K562 (cell line): ENCODE results near the gene CDR2L. TPM values are rescaled to one million over a fixed set of nuclear protein-coding genes. Genes with fewer than 3 reads are reported as not detected.

Experiments used
- CBX8 ChIP-seq: fragments of 200-600 bp; sonication (generic); IDR thresholded peaks from 2 replicates; pipeline ENCODE4 v1.6.1; 2012; ENCODE audit warnings: borderline replicate concordance, mixed run types, low read depth, mild to moderate bottlenecking, moderate library complexity, mixed read lengths, low read length, control low read depth, inconsistent platforms; ENCODE audit not compliant: poor library complexity, severe bottlenecking; ENCODE audit errors: extremely low read depth
- ETV5 ChIP-seq: sonication (generic); formaldehyde crosslinking; IDR thresholded peaks from 2 replicates; pipeline ENCODE4 v1.4.0; 2020; ENCODE audit warnings: low read depth, mild to moderate bottlenecking, missing genetic modification reagents
- KDM5B ChIP-seq: fragments of 200-600 bp; sonication (generic); IDR thresholded peaks from 2 replicates; pipeline ENCODE4 v1.6.1; 2012; ENCODE audit warnings: low read depth, mild to moderate bottlenecking, moderate library complexity, low read length, control low read depth, inconsistent platforms; ENCODE audit not compliant: insufficient replicate concordance
- KLF16 ChIP-seq: IDR thresholded peaks from 2 replicates; pipeline ENCODE4 v1.6.1; 2016; ENCODE audit warnings: antibody characterized with exemption
- MECOM ChIP-seq: fragments of 250-450 bp; sonication (Bioruptor Pico); IDR thresholded peaks from 2 replicates; pipeline ENCODE4 v1.8.0; 2022; ENCODE audit warnings: inconsistent platforms
- MEF2D ChIP-seq: conservative IDR thresholded peaks from 2 replicates; pipeline ENCODE4 v1.6.1; 2016; ENCODE audit warnings: low read depth, missing genetic modification characterization, missing compliant biosample characterization
- SRSF7 ChIP-seq: fragments of 200-400 bp; formaldehyde crosslinking; optimal IDR thresholded peaks from 2 replicates; pipeline ENCODE3; 2017; ENCODE audit warnings: mild to moderate bottlenecking, low read depth, low read length
- XRCC5 ChIP-seq: fragments of 200-400 bp; formaldehyde crosslinking; IDR thresholded peaks from 2 replicates; pipeline ENCODE4 v1.6.1; 2017; ENCODE audit warnings: low read depth, mild to moderate bottlenecking, low read length
- ZFPM2 ChIP-seq: fragments of 250-450 bp; sonication (Bioruptor Pico); IDR thresholded peaks from 2 replicates; pipeline ENCODE4 v1.5.1; 2022; ENCODE audit warnings: mild to moderate bottlenecking
- ZNF24 ChIP-seq: fragments of 450-650 bp; IDR thresholded peaks from 2 replicates; pipeline ENCODE4 v1.6.1; 2016
- ZNF707 ChIP-seq: fragments of 250-450 bp; sonication (Bioruptor Pico); conservative IDR thresholded peaks from 2 replicates; pipeline ENCODE4 v1.8.0; 2022; ENCODE audit warnings: inconsistent platforms, mild to moderate bottlenecking, moderate library complexity
- ZNF76 ChIP-seq: fragments of 250-450 bp; sonication (Bioruptor Pico); IDR thresholded peaks from 2 replicates; pipeline ENCODE4 v1.4.0; 2020; ENCODE audit warnings: mild to moderate bottlenecking, moderate library complexity, borderline replicate concordance
- polyA plus RNA-seq, 8 experiments: library from polyadenylated mRNA; depleted of rRNA in 4 of 8; stranded (reverse) in 5 of 8; unstranded in 3 of 8; fragments of >200 nt; fragmentation: Nextera tagmentation in 2 of 8; fragmentation: Illumina TruSeq in 1 of 8; extraction: Ambion mirVana in 2 of 8; extraction: Trizol in 1 of 8; gene quantifications; 2 replicates each; pipeline versions ENCODE4 v1.2.1 to v1.2.3, GENCODE V29; 2011 to 2014; ENCODE audit warnings: inconsistent platforms in 1 of 8, missing spikeins in 1 of 8
- total RNA-seq, 7 experiments: library from RNA; depleted of rRNA in 6 of 7; stranded (reverse); fragments of >200 nt in 6 of 7; fragmentation: Illumina TruSeq in 2 of 7; extraction: Trizol in 2 of 7; gene quantifications; 2 replicates each; pipeline versions ENCODE4 v1.2.1 to v1.2.3, GENCODE V29; 2011 to 2021; ENCODE audit warnings: low replicate concordance in 1 of 7
- TF ChIP-seq, protein P1 (sequence below): sonication (generic); formaldehyde crosslinking; IDR thresholded peaks from 2 replicates; pipeline ENCODE4 v1.8.0; 2022; ENCODE audit warnings: mild to moderate bottlenecking, missing genetic modification reagents
- TF ChIP-seq, protein P2 (sequence below): sonication (generic); formaldehyde crosslinking; IDR thresholded peaks from 2 replicates; pipeline ENCODE4 v1.8.1; 2023; ENCODE audit warnings: mild to moderate bottlenecking, missing genetic modification reagents
- TF ChIP-seq, protein P3 (sequence below): fragments of 450-650 bp; formaldehyde crosslinking; IDR thresholded peaks from 2 replicates; pipeline ENCODE4 v1.4.0; 2020; ENCODE audit warnings: mild to moderate bottlenecking, mixed read lengths
- TF ChIP-seq, protein P4 (sequence below): sonication (generic); formaldehyde crosslinking; IDR thresholded peaks from 2 replicates; pipeline ENCODE4 v1.4.0; 2020; ENCODE audit warnings: mild to moderate bottlenecking, missing genetic modification reagents
- TF ChIP-seq, protein P5 (sequence below), 3 experiments: IDR thresholded peaks in 2 of 3; conservative IDR thresholded peaks in 1 of 3; 2 replicates each; pipeline ENCODE4 v1.5.1; 2011 to 2012; ENCODE audit warnings: low read length in 3 of 3, mild to moderate bottlenecking in 3 of 3, control low read depth in 2 of 3, improper control_type of control experiment in 1 of 3, inconsistent platforms in 1 of 3, low read depth in 1 of 3, mixed read lengths in 1 of 3, moderate library complexity in 1 of 3; ENCODE audit not compliant: insufficient read depth in 2 of 3

CDR2L gene
- total and polyA plus RNA-seq, 9 of the 15 experiments (the other 6 are each of a cell fraction or from before 2014, with no cell fraction given), result 2.7 to 16.0 (median 7.3) TPM

DNA sequence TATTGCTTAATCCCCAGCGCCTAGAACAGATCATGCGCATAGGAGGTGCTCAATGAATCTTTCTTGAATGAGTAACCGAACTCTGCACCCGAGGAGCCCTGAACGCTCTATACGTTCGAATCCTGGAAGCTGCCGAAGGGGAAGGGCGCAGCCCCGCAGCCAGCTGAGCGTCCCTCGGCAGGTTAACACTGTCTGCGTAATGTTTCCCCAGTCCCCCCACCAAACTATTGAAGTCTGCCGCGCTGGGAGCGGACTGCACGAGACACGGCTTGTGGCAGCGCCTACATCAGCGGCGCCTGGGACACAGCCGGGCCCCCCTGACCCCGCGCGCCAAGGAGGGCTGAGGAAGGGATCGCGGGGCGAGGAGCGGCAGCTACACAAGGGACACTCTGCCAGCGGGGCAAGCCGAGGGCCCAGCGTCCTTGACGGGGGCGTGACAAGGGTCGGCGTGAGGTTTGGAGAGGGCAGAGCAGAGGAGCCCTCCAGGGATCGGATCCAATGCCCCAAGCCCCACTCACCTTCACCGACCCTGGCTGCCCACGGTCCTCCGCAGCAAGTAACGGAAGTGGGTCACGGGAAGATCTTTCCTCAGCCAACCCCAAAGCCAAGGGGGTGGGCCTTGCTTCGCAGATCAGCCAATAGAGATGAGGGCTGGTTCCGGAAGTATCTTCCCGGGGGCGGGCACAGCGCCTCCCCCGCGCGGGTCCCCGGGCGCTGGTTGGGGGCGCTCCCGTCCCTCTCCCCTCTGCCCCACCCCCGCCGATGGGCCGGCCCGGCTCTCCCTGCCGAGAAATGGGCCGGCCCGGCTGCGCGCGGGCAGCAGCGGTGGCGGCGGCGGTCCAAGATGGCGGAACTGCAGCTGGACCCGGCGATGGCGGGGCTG, 59.2 kb downstream of the CDR2L start, which contains the start of the genes ATP5PD and KCTD2 (continued):
- TF ChIP-seq, protein P1, sequence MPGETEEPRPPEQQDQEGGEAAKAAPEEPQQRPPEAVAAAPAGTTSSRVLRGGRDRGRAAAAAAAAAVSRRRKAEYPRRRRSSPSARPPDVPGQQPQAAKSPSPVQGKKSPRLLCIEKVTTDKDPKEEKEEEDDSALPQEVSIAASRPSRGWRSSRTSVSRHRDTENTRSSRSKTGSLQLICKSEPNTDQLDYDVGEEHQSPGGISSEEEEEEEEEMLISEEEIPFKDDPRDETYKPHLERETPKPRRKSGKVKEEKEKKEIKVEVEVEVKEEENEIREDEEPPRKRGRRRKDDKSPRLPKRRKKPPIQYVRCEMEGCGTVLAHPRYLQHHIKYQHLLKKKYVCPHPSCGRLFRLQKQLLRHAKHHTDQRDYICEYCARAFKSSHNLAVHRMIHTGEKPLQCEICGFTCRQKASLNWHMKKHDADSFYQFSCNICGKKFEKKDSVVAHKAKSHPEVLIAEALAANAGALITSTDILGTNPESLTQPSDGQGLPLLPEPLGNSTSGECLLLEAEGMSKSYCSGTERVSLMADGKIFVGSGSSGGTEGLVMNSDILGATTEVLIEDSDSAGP (CRISPR knock-in tag), result no peak
- no peak for TF ChIP-seq ZNF707
- TF ChIP-seq, protein P2, sequence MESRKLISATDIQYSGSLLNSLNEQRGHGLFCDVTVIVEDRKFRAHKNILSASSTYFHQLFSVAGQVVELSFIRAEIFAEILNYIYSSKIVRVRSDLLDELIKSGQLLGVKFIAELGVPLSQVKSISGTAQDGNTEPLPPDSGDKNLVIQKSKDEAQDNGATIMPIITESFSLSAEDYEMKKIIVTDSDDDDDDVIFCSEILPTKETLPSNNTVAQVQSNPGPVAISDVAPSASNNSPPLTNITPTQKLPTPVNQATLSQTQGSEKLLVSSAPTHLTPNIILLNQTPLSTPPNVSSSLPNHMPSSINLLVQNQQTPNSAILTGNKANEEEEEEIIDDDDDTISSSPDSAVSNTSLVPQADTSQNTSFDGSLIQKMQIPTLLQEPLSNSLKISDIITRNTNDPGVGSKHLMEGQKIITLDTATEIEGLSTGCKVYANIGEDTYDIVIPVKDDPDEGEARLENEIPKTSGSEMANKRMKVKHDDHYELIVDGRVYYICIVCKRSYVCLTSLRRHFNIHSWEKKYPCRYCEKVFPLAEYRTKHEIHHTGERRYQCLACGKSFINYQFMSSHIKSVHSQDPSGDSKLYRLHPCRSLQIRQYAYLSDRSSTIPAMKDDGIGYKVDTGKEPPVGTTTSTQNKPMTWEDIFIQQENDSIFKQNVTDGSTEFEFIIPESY, result peak; percentile 55
- TF ChIP-seq CBX8, result no peak
- TF ChIP-seq ZFPM2 (CRISPR knock-in tag), result no peak
- TF ChIP-seq, protein P3, sequence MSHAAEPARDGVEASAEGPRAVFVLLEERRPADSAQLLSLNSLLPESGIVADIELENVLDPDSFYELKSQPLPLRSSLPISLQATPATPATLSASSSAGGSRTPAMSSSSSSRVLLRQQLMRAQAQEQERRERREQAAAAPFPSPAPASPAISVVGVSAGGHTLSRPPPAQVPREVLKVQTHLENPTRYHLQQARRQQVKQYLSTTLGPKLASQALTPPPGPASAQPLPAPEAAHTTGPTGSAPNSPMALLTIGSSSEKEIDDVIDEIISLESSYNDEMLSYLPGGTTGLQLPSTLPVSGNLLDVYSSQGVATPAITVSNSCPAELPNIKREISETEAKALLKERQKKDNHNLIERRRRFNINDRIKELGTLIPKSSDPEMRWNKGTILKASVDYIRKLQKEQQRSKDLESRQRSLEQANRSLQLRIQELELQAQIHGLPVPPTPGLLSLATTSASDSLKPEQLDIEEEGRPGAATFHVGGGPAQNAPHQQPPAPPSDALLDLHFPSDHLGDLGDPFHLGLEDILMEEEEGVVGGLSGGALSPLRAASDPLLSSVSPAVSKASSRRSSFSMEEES (CRISPR knock-in tag), result no peak
- TF ChIP-seq KLF16, result peak; percentile 91
- TF ChIP-seq SRSF7, result no peak
- TF ChIP-seq ETV5 (CRISPR knock-in tag), result peak; percentile 80
- TF ChIP-seq MEF2D (tag), result no peak
- TF ChIP-seq KDM5B, result peak; percentile 72
- TF ChIP-seq MECOM (CRISPR knock-in tag), result no peak
- peak; percentile 81; the same call in 1 of the 2 replicates for TF ChIP-seq XRCC5
- TF ChIP-seq ZNF24, result no peak
- TF ChIP-seq, protein P4, sequence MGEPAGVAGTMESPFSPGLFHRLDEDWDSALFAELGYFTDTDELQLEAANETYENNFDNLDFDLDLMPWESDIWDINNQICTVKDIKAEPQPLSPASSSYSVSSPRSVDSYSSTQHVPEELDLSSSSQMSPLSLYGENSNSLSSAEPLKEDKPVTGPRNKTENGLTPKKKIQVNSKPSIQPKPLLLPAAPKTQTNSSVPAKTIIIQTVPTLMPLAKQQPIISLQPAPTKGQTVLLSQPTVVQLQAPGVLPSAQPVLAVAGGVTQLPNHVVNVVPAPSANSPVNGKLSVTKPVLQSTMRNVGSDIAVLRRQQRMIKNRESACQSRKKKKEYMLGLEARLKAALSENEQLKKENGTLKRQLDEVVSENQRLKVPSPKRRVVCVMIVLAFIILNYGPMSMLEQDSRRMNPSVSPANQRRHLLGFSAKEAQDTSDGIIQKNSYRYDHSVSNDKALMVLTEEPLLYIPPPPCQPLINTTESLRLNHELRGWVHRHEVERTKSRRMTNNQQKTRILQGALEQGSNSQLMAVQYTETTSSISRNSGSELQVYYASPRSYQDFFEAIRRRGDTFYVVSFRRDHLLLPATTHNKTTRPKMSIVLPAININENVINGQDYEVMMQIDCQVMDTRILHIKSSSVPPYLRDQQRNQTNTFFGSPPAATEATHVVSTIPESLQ, result no peak
- TF ChIP-seq, protein P5, sequence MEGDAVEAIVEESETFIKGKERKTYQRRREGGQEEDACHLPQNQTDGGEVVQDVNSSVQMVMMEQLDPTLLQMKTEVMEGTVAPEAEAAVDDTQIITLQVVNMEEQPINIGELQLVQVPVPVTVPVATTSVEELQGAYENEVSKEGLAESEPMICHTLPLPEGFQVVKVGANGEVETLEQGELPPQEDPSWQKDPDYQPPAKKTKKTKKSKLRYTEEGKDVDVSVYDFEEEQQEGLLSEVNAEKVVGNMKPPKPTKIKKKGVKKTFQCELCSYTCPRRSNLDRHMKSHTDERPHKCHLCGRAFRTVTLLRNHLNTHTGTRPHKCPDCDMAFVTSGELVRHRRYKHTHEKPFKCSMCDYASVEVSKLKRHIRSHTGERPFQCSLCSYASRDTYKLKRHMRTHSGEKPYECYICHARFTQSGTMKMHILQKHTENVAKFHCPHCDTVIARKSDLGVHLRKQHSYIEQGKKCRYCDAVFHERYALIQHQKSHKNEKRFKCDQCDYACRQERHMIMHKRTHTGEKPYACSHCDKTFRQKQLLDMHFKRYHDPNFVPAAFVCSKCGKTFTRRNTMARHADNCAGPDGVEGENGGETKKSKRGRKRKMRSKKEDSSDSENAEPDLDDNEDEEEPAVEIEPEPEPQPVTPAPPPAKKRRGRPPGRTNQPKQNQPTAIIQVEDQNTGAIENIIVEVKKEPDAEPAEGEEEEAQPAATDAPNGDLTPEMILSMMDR (IDR thresholded peaks at IDR 0.05 in 2 of 3, conservative IDR thresholded peaks at IDR 0.05 in 1 of 3; ENCODE audit: insufficient read depth in 2 of 3, low read depth in 1 of 3, low read length in 3 of 3), result peak in 1 of 3 experiments; percentile 13; a peak in 1 of 6 replicates
- peak; percentile 50; the same call in 1 of the 2 replicates for TF ChIP-seq ZNF76 (CRISPR knock-in tag)
